Amniotic epithelial cell (primary cell): ENCODE measurements around the gene CRYBB1.
A peak's percentile ranks its signal among the peaks of the same experiment; 100 is the strongest.

Experiments used
- DNase-seq: peaks from one replicate; pipeline ENCODE4 v3.0.0-alpha.2; 2010; ENCODE audit warnings: low read depth

Gene CRYBB1

GRCh38 chr22:26606611-26607010 is 11.2 kb downstream of the CRYBB1 start:
- peak; percentile 86 for DNase-seq

GRCh38 chr22:26604368-26604767 is 13.5 kb downstream of the CRYBB1 start:
- no peak for DNase-seq

- no peak for DNase-seq
Observed at GRCh38 chr22:26602127-26602526, 15.7 kb downstream of the CRYBB1 start.

GRCh38 chr22:26601726-26602125 is 16.1 kb downstream of the CRYBB1 start:
- no peak for DNase-seq

- no peak for DNase-seq
Observed at GRCh38 chr22:26599505-26599904, 18.3 kb downstream of the CRYBB1 start.

GRCh38 chr22:26597480-26597879 is 20.3 kb downstream of the CRYBB1 start:
- DNase-seq: no peak

GRCh38 chr22:26597026-26597425 is 20.8 kb downstream of the CRYBB1 start:
- DNase-seq: no peak

- no peak for DNase-seq
Observed at GRCh38 chr22:26593763-26594162, 24.1 kb downstream of the CRYBB1 start.

GRCh38 chr22:26592421-26592891 is 25.4 kb downstream of the CRYBB1 start:
- DNase-seq: no peak

GRCh38 chr22:26589845-26590736 is 27.7 kb downstream of the CRYBB1 start, which contains the start of gene TPST2:
Gene TPST2 (minus strand): TSS chr22:26590132. CDS start chr22:26541630, 48,502 bp downstream.
- DNase-seq: peak; percentile 52

GRCh38 chr22:26589367-26589844 is 28.4 kb downstream of the CRYBB1 start:
- DNase-seq: no peak

- DNase-seq: no peak
Observed at GRCh38 chr22:26588729-26589366, 29.0 kb downstream of the CRYBB1 start.

- no peak for DNase-seq
Observed at GRCh38 chr22:26587991-26588613, 29.7 kb downstream of the CRYBB1 start.

GRCh38 chr22:26586556-26587325 is 31.1 kb downstream of the CRYBB1 start:
- DNase-seq: no peak

- peak; percentile 72 for DNase-seq
Observed at GRCh38 chr22:26585104-26585790, 32.6 kb downstream of the CRYBB1 start.

GRCh38 chr22:26584010-26584409 is 33.8 kb downstream of the CRYBB1 start:
- no peak for DNase-seq

- no peak for DNase-seq
Observed at GRCh38 chr22:26581633-26582168, 36.1 kb downstream of the CRYBB1 start.

GRCh38 chr22:26581026-26581425 is 36.8 kb downstream of the CRYBB1 start:
- no peak for DNase-seq

- DNase-seq: no peak
Observed at GRCh38 chr22:26580240-26580962, 37.4 kb downstream of the CRYBB1 start.

GRCh38 chr22:26579331-26579886 is 38.4 kb downstream of the CRYBB1 start:
- DNase-seq: no peak
